ENCODE measurements around the gene SORCS2.
A peak's percentile ranks its signal among the peaks of the same experiment; 100 is the strongest.

Gene SORCS2

DNA sequence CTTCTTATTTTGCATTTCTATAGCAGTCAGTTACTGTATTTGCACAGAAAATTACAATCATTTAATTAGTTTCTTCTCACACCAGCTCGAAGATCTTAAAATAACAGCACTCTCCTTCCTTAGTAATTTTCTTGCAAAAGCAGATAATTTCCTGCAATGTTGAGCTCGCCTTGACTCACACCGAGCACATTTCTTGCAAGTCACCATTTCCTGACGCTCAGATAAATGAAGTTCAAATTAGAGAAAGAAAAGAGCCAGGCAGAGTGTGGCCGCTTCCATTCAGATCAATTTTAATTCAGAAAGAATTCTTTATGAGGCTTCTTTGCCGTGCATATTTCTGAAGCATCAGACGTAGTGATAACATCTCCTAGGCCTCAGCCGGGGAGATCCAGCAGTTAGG is 10.1 kb downstream of the SORCS2 start:
- Histone ChIP-seq H3K36me3 (no peaks in the 10 kb centered on the region), H3K4me1 (peaks cover 11% of the 10 kb centered on the region), H3K27me3 (no peaks in the 10 kb centered on the region), H3K9me3 (no peaks in the 10 kb centered on the region), H3K4me3 (ENCODE audit: low read depth, low read length) (no peak overlapping the region)
- DNase-seq: no peak
- TF ChIP-seq, protein P1, sequence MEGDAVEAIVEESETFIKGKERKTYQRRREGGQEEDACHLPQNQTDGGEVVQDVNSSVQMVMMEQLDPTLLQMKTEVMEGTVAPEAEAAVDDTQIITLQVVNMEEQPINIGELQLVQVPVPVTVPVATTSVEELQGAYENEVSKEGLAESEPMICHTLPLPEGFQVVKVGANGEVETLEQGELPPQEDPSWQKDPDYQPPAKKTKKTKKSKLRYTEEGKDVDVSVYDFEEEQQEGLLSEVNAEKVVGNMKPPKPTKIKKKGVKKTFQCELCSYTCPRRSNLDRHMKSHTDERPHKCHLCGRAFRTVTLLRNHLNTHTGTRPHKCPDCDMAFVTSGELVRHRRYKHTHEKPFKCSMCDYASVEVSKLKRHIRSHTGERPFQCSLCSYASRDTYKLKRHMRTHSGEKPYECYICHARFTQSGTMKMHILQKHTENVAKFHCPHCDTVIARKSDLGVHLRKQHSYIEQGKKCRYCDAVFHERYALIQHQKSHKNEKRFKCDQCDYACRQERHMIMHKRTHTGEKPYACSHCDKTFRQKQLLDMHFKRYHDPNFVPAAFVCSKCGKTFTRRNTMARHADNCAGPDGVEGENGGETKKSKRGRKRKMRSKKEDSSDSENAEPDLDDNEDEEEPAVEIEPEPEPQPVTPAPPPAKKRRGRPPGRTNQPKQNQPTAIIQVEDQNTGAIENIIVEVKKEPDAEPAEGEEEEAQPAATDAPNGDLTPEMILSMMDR (IDR thresholded peaks at IDR 0.05; ENCODE audit: low read depth, low read length): no peak

- no peaks in the 10 kb centered on the region for H3K9me3 ChIP-seq
- DNase-seq: no peak
- H3K27me3 ChIP-seq: no peaks in the 10 kb centered on the region
- H3K4me3 ChIP-seq (ENCODE audit: low read depth, low read length): no peak overlapping the region
- peaks cover 19% of the 10 kb centered on the region for H3K4me1 ChIP-seq
- H3K36me3 ChIP-seq: no peaks in the 10 kb centered on the region
- TF ChIP-seq, protein P1 (IDR thresholded peaks at IDR 0.05; ENCODE audit: low read depth, low read length): no peak
Measured at GRCh38 chr4:7204656-7205387, 12.5 kb downstream of the SORCS2 start.

DNA sequence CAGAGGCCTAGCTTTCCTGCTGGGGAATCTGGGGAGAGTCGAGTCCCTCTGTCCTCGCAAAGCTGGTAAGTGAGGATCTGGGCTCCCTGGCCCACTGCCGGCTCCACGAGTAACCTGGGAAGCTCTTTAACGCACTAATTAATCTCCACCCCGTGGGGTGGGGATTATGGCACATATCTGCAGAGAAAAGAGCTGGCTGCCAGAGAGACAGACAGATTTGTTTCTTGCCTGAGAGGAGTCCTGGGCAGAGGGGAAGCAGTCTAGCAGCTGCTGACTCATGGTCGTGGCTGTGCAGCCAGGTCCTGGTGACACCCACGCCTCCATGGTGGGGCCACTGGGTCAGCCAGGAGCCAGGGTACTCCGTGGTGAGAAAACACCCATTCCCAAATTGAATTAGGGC is 14.0 kb downstream of the SORCS2 start:
- H3K27me3 ChIP-seq: no peaks in the 10 kb centered on the region
- H3K36me3 ChIP-seq: no peaks in the 10 kb centered on the region
- DNase-seq: peak; percentile 51
- TF ChIP-seq, protein P1 (IDR thresholded peaks at IDR 0.05; ENCODE audit: low read depth, low read length): no peak
- no peaks in the 10 kb centered on the region for H3K9me3 ChIP-seq
- no peak overlapping the region for H3K4me3 ChIP-seq (ENCODE audit: low read depth, low read length)
- H3K4me1 ChIP-seq: peaks cover 19% of the 10 kb centered on the region

DNA sequence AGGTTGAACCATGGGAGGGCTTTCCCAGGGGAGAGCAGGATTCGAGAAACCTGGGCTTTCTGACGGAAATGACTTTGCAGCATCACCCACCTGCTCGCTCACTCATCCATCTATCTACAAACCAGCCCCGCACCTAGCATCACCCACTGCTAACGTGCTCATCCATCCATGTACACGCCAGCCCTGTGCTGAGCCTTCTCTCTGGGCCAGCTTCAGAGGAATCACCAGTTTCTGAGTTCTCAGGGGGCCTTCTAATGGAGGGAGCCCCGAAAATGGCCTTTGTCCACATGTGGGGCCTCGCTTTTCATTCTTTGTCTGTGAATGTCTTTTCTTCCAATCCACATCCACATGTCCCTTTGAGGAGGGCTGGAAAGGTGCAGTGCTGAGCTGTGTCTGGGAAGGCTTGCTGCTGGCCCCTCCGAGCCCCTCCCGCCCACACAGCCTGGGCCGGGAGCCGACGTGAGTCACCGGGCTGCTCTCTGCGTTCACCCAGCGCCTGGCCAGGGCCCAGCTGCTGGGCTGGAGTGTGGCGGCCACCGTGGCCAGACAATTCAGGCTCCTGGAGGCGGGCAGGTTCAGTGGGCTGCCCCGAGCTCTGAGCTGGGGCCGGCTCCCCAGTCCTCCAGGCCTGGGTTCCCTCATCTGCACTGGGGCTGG is 14.7 kb downstream of the SORCS2 start:
- TF ChIP-seq, protein P1 (IDR thresholded peaks at IDR 0.05; ENCODE audit: low read depth, low read length): no peak
- Histone ChIP-seq H3K4me1 (peaks cover 19% of the 10 kb centered on the region), H3K4me3 (ENCODE audit: low read depth, low read length) (no peak overlapping the region), H3K9me3 (no peaks in the 10 kb centered on the region), H3K27me3 (no peaks in the 10 kb centered on the region), H3K36me3 (no peaks in the 10 kb centered on the region)
- peak; percentile 86 for DNase-seq

- Histone ChIP-seq H3K9me3 (no peaks in the 10 kb centered on the region), H3K4me3 (ENCODE audit: low read depth, low read length) (no peak overlapping the region), H3K36me3 (no peaks in the 10 kb centered on the region), H3K4me1 (peaks cover 19% of the 10 kb centered on the region), H3K27me3 (no peaks in the 10 kb centered on the region)
- TF ChIP-seq, protein P1 (IDR thresholded peaks at IDR 0.05; ENCODE audit: low read depth, low read length): no peak
- DNase-seq: no peak
Measured at GRCh38 chr4:7207628-7208231, 15.4 kb downstream of the SORCS2 start.

All from BE2C (cell line).